ENCODE measurements around the gene ATPAF2. TPM values are rescaled to one million over a fixed set of nuclear protein-coding genes. Genes with fewer than 3 reads are reported as not detected.

Gene ATPAF2
- total and polyA plus RNA-seq, 4 donors: 12.9 to 20.1 (median 16.8) TPM

GRCh38 chr17:18011286-18011685 lies 27.7 kb downstream of the ATPAF2 start:
- Histone ChIP-seq H3K27me3 (ENCODE audit: control insufficient read depth in 4 of 4, insufficient read depth in 4 of 4, low read length in 3 of 4) (no peaks in the 10 kb centered on the region), H3K36me3 (ENCODE audit: control insufficient read depth in 4 of 4, insufficient read depth in 3 of 4, low read depth in 1 of 4, low read length in 3 of 4) (peaks cover 0 to 17% (median 9%) of the 10 kb centered on the region in 4 donors), H3K27ac (ENCODE audit: low read depth in 1 of 2, low read length in 2 of 2) (no peak overlapping the region), H3K4me1 (ENCODE audit: control insufficient read depth in 4 of 4, insufficient read depth in 4 of 4, low read length in 3 of 4) (no peaks in the 10 kb centered on the region), H3K9ac (ENCODE audit: low read depth in 1 of 2, low read length in 2 of 2) (no peak overlapping the region), H3K4me3 (ENCODE audit: low read depth in 1 of 3, low read length in 3 of 3) (no peak overlapping the region), H3K9me3 (ENCODE audit: control insufficient read depth in 4 of 4, low read length in 3 of 4) (no peaks in the 10 kb centered on the region)
- TF ChIP-seq HNF4G (IDR thresholded peaks at IDR 0.05) (no peak), JUND (IDR thresholded peaks at IDR 0.05) (no peak), NR2F2 (IDR thresholded peaks at IDR 0.05) (no peak), ZBTB33 (IDR thresholded peaks at IDR 0.05) (no peak), HNF4A (conservative IDR thresholded peaks at IDR 0.05) (no peak), ATF3 (IDR thresholded peaks at IDR 0.05) (no peak), YY1 (IDR thresholded peaks at IDR 0.05) (no peak)
- WGBS: 96% methylated on average over 5 of the region's 5 CpGs
- DNase-seq (ENCODE audit: low spot score): no peak

- no peak overlapping the region for H3K9ac ChIP-seq (ENCODE audit: low read depth in 1 of 2, low read length in 2 of 2)
- H3K36me3 ChIP-seq (ENCODE audit: control insufficient read depth in 4 of 4, insufficient read depth in 3 of 4, low read depth in 1 of 4, low read length in 3 of 4): peaks cover 0 to 15% (median 6%) of the 10 kb centered on the region in 4 donors
- H3K27ac ChIP-seq (ENCODE audit: low read depth in 1 of 2, low read length in 2 of 2): no peak overlapping the region
- DNase-seq (ENCODE audit: low spot score): no peak
- H3K9me3 ChIP-seq (ENCODE audit: control insufficient read depth in 4 of 4, low read length in 3 of 4): no peaks in the 10 kb centered on the region
- TF ChIP-seq YY1 (IDR thresholded peaks at IDR 0.05) (no peak), REST (IDR thresholded peaks at IDR 0.05) (no peak), FOXA1 (IDR thresholded peaks at IDR 0.05) (no peak), SP1 (IDR thresholded peaks at IDR 0.05) (no peak), EGR1 (IDR thresholded peaks at IDR 0.05; ENCODE audit: low read depth in 2 of 2) (no peak), RXRA (IDR thresholded peaks at IDR 0.05) (no peak), CTCF (IDR thresholded peaks at IDR 0.05; ENCODE audit: low read depth, low read length, missing input control) (no peak), GABPA (IDR thresholded peaks at IDR 0.05 in 1 of 2, conservative IDR thresholded peaks at IDR 0.05 in 1 of 2) (no peak), HNF4A (conservative IDR thresholded peaks at IDR 0.05) (no peak), FOXA2 (IDR thresholded peaks at IDR 0.05) (no peak)
- H3K4me1 ChIP-seq (ENCODE audit: control insufficient read depth in 4 of 4, insufficient read depth in 4 of 4, low read length in 3 of 4): no peaks in the 10 kb centered on the region
- no peaks in the 10 kb centered on the region for H3K27me3 ChIP-seq (ENCODE audit: control insufficient read depth in 4 of 4, insufficient read depth in 4 of 4, low read length in 3 of 4)
- H3K4me3 ChIP-seq (ENCODE audit: low read depth in 1 of 3, low read length in 3 of 3): no peak overlapping the region
- WGBS: 85% methylated on average over 8 of the region's 8 CpGs
Measured at GRCh38 chr17:18009609-18010420, 29.2 kb downstream of the ATPAF2 start.
